Adrenal gland (tissue), 12 donors: ENCODE results near the gene CLMP. TPM values are rescaled to one million over a fixed set of nuclear protein-coding genes. Genes with fewer than 3 reads are reported as not detected.

ENCODE experiments used
- DNase-seq, 7 donors: peaks; one replicate each; pipeline ENCODE4 v3.0.0-alpha.2; 2019 to 2020
- H3K27ac ChIP-seq, 5 donors: fragments of 200-600 bp; sonication (generic) in 4 of 5; 1 replicate in 3 of 5; 2 replicates in 2 of 5; pipeline versions ENCODE4 v1.5.1 to v1.8.0; 2016 to 2020; ENCODE audit warnings: mild to moderate bottlenecking in 1 of 5
- H3K27me3 ChIP-seq: fragments of 200-600 bp; 2 replicates; pipeline ENCODE4 v1.8.0; 2021
- H3K36me3 ChIP-seq, 2 donors: fragments of 200-600 bp; replicated peaks in 1 of 2; 1 replicate in 1 of 2; 2 replicates in 1 of 2; pipeline versions ENCODE4 v1.5.1 to v1.8.0; 2018 to 2022
- H3K4me1 ChIP-seq, 2 donors: fragments of 200-600 bp; replicated peaks in 1 of 2; 1 replicate in 1 of 2; 2 replicates in 1 of 2; pipeline versions ENCODE4 v1.5.1 to v1.8.0; 2018 to 2021
- H3K4me3 ChIP-seq, 4 donors: fragments of 200-600 bp; sonication (generic) in 3 of 4; one replicate each; pipeline ENCODE4 v1.5.1; 2016 to 2018
- H3K9me3 ChIP-seq, 3 donors: fragments of 200-600 bp; sonication (generic) in 1 of 3; replicated peaks in 1 of 3; 1 replicate in 2 of 3; 2 replicates in 1 of 3; pipeline versions ENCODE4 v1.5.1 to v1.8.0; 2016 to 2021
- CTCF ChIP-seq, 6 experiments: fragments of 450-650 bp in 4 of 6; fragments of 200-600 bp in 2 of 6; sonication (generic) in 1 of 6; IDR thresholded peaks; 1 replicate in 5 of 6; 2 replicates in 1 of 6; pipeline versions ENCODE4 v1.5.1 to v1.8.0; 2016 to 2021; ENCODE audit warnings: antibody characterized with exemption in 6 of 6, mild to moderate bottlenecking in 2 of 6, moderate library complexity in 1 of 6
- POLR2A ChIP-seq, 2 donors: fragments of 450-650 bp; IDR thresholded peaks; one replicate each; pipeline ENCODE4 v1.6.1; 2017; ENCODE audit warnings: antibody characterized with exemption in 2 of 2, mild to moderate bottlenecking in 2 of 2, moderate library complexity in 1 of 2
- whole genome bisulfite sequencing, 4 donors: extraction: QIAGEN DNeasy Blood & Tissue Kit in 2 of 4; methylation state at CpG; one replicate each; pipeline versions ENCODE4 v1.1.5 to v1.1.7; 2013 to 2017; 5-methylcytosine and 5-hydroxymethylcytosine counted together
- intact Hi-C, 2 donors: fragments of 100-400 bp; cut with DNase I; formaldehyde crosslinking; loops; one replicate each; pipeline versions ENCODE4 v1.14.1 to v1.15.0; 2022 to 2023
- polyA plus RNA-seq, 3 donors: library from polyadenylated mRNA; stranded (reverse); fragments of 200-250 nt in 2 of 3; fragments of 350-450 nt in 1 of 3; fragmentation: Illumina TruSeq in 1 of 3; extraction: RNeasy Lipid Tissue Mini Kit (QIAGEN cat#74804) in 1 of 3; gene quantifications; one replicate each; pipeline ENCODE4 v1.2.3, GENCODE V29; 2013 to 2014
- total RNA-seq, 9 donors: library from RNA; depleted of rRNA in 4 of 9; stranded (reverse); fragments of >200 nt in 4 of 9; fragments of 120-200 nt in 1 of 9; fragmentation: NEBNext Ultra II Directional in 1 of 9; extraction: Animal tissue kit (Norgen Biotek cat#: 25700) in 1 of 9; gene quantifications; one replicate each; pipeline versions ENCODE4 v1.1.0 to v1.2.4, GENCODE V29; 2013 to 2023
- donor health status: healthy with polysubstance abuse.
- donor health status: Bipolar disorder and iron deficiency.
- donor health status: DM: yes; HTN: yes; CAD: no.
- donor health status: DM: no; HTN: no; CAD: no.
- donor health status: DM: no; HTN: no; CAD: no.
- donor health status: DM: yes; HTN: yes; CAD: no.

Gene CLMP
- total and polyA plus RNA-seq, 12 donors = 3.8 to 36.6 (median 19.8) TPM

- Histone ChIP-seq H3K36me3 (peaks cover 0 to 26% of the 10 kb centered on the region in 2 donors), H3K27ac (no peak overlapping the region), H3K9me3 (no peaks in the 10 kb centered on the region), H3K4me1 (peaks cover 0 to 10% of the 10 kb centered on the region in 2 donors), H3K27me3 (no peaks in the 10 kb centered on the region), H3K4me3 (no peak overlapping the region)
- intact Hi-C loops = no loop called here
- WGBS, 4 donors = 93 to 97% (median 96%) methylated on average over 9 of the region's 9 CpGs
- TF ChIP-seq POLR2A (IDR thresholded peaks at IDR 0.05) (no peak), CTCF (IDR thresholded peaks at IDR 0.05) (no peak)
- no peak for DNase-seq
These were observed 143.9 kb downstream of the CLMP start for GRCh38 chr11:123051146-123051545.

DNA sequence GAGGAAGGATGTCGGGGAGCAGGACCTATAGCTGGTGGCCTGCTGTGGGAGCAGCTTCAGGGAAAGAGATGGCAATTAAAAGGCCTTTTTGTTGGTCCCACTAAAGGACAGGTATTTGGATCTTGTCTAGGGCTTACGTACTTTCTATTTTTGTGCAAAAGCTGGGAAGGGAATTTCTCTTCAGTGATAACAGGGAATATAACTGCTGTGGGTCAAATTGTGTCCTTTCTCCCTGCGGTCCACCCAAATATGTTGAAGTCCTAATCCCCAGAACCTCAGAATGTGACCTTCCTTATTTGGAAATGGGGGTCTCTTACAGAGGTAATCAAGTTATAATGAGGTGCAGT is 147.1 kb downstream of the CLMP start:
- 86 to 95% (median 92%) methylated on average over 3 of the region's 3 CpGs for WGBS, 4 donors
- Histone ChIP-seq H3K27me3 (no peaks in the 10 kb centered on the region), H3K36me3 (peaks cover 0 to 1% of the 10 kb centered on the region in 2 donors), H3K4me3 (no peak overlapping the region), H3K4me1 (no peaks in the 10 kb centered on the region), H3K27ac (no peak overlapping the region), H3K9me3 (no peaks in the 10 kb centered on the region)
- DNase-seq = no peak
- intact Hi-C loops = no loop called here
- TF ChIP-seq CTCF (IDR thresholded peaks at IDR 0.05) (no peak), POLR2A (IDR thresholded peaks at IDR 0.05) (no peak)

- Histone ChIP-seq H3K4me1 (no peaks in the 10 kb centered on the region), H3K27me3 (no peaks in the 10 kb centered on the region), H3K36me3 (no peaks in the 10 kb centered on the region), H3K27ac (no peak overlapping the region), H3K9me3 (no peaks in the 10 kb centered on the region), H3K4me3 (no peak overlapping the region)
- intact Hi-C loops = no loop called here
- no peak for DNase-seq
- 85 to 89% (median 86%) methylated on average over 18 of the region's 18 CpGs for WGBS, 4 donors
- TF ChIP-seq CTCF (IDR thresholded peaks at IDR 0.05) (no peak), POLR2A (IDR thresholded peaks at IDR 0.05) (no peak)
These were observed 147.6 kb downstream of the CLMP start for GRCh38 chr11:123047266-123047946.

GRCh38 chr11:123046473-123047259 is 148.4 kb downstream of the CLMP start:
- TF ChIP-seq POLR2A (IDR thresholded peaks at IDR 0.05) (no peak), CTCF (IDR thresholded peaks at IDR 0.05) (no peak)

More at GRCh38 chr11:123046473-123047259, 148.4 kb downstream of the CLMP start:
- no peaks in the 10 kb centered on the region for H3K9me3 ChIP-seq
- no peak overlapping the region for H3K27ac ChIP-seq
- H3K4me3 ChIP-seq = no peak overlapping the region
- intact Hi-C loops = no loop called here
- H3K27me3 ChIP-seq = no peaks in the 10 kb centered on the region
- DNase-seq = peak in 1 of 7 donors; percentile 32
- no peaks in the 10 kb centered on the region for H3K36me3 ChIP-seq
- WGBS, 4 donors = 76 to 84% (median 82%) methylated on average over 5 of the region's 5 CpGs
- H3K4me1 ChIP-seq = no peaks in the 10 kb centered on the region
